Astrocyte (in vitro differentiated cells and primary cell): ENCODE measurements around the gene FAM83F. TPM values are rescaled to one million over a fixed set of nuclear protein-coding genes. Genes with fewer than 3 reads are reported as not detected.

Source experiments
- DNase-seq: peaks from one replicate; pipeline ENCODE4 v3.0.0-alpha.2; 2010; ENCODE audit warnings: low read depth
- FAIRE-seq: peaks from 2 replicates; lab custom pipeline; 2011; peaks lifted over from hg19 to GRCh38; lab: Jason Lieb, UNC
- H2AFZ ChIP-seq: 2 replicates; pipeline ENCODE4 v1.6.0; 2012; ENCODE audit warnings: low read depth, low read length, inconsistent platforms
- H3K27ac ChIP-seq: 2 replicates; pipeline ENCODE4 v1.5.1; 2011; ENCODE audit warnings: low read depth, low read length, inconsistent platforms
- H3K27me3 ChIP-seq: 2 replicates; pipeline ENCODE4 v1.6.0; 2011; ENCODE audit warnings: low read length, inconsistent platforms; ENCODE audit not compliant: insufficient read depth
- H3K36me3 ChIP-seq: 2 replicates; pipeline ENCODE4 v1.5.1; 2011; ENCODE audit warnings: low read length, inconsistent platforms; ENCODE audit not compliant: insufficient read depth
- H3K4me1 ChIP-seq: 2 replicates; pipeline ENCODE4 v1.5.1; 2011; ENCODE audit warnings: low read length, inconsistent platforms; ENCODE audit not compliant: insufficient read depth
- H3K4me2 ChIP-seq: 2 replicates; pipeline ENCODE4 v1.6.0; 2012; ENCODE audit warnings: low read length, inconsistent platforms
- H3K4me3 ChIP-seq: 2 replicates; pipeline ENCODE4 v1.5.1; 2011; ENCODE audit warnings: low read depth, mild to moderate bottlenecking, low read length, inconsistent platforms; ENCODE audit not compliant: insufficient read depth
- H3K79me2 ChIP-seq: 2 replicates; pipeline ENCODE4 v1.6.0; 2012; ENCODE audit warnings: mild to moderate bottlenecking, low read length, inconsistent platforms; ENCODE audit not compliant: insufficient read depth
- H3K9ac ChIP-seq: 2 replicates; pipeline ENCODE4 v1.6.0; 2012; ENCODE audit warnings: mild to moderate bottlenecking, low read length, inconsistent platforms
- H3K9me3 ChIP-seq: 2 replicates; pipeline ENCODE4 v1.5.1; 2012; ENCODE audit warnings: low read depth, mild to moderate bottlenecking, low read length, inconsistent platforms; ENCODE audit not compliant: insufficient read depth
- H4K20me1 ChIP-seq: 2 replicates; pipeline ENCODE4 v1.6.0; 2012; ENCODE audit warnings: low read length, inconsistent platforms; ENCODE audit not compliant: insufficient read depth
- H3K27ac Mint-ChIP-seq: one replicate; pipeline ENCODE4 v1.8.0; 2021; ENCODE audit warnings: mild to moderate bottlenecking, mixed read lengths; ENCODE audit not compliant: unreplicated experiment
- H3K27me3 Mint-ChIP-seq: one replicate; pipeline ENCODE4 v1.8.0; 2021; ENCODE audit warnings: low read depth, mixed read lengths; ENCODE audit not compliant: unreplicated experiment
- H3K36me3 Mint-ChIP-seq: one replicate; pipeline ENCODE4 v1.8.0; 2021; ENCODE audit warnings: low read depth, mixed read lengths; ENCODE audit not compliant: unreplicated experiment
- H3K4me1 Mint-ChIP-seq: one replicate; pipeline ENCODE4 v1.8.0; 2021; ENCODE audit warnings: low read depth, mixed read lengths; ENCODE audit not compliant: unreplicated experiment
- H3K4me3 Mint-ChIP-seq: one replicate; pipeline ENCODE4 v1.8.0; 2021; ENCODE audit warnings: mild to moderate bottlenecking, moderate library complexity, mixed read lengths; ENCODE audit not compliant: unreplicated experiment
- H3K9me3 Mint-ChIP-seq: one replicate; pipeline ENCODE4 v1.8.0; 2021; ENCODE audit warnings: mild to moderate bottlenecking, mixed read lengths; ENCODE audit not compliant: unreplicated experiment
- EZH2 ChIP-seq: IDR thresholded peaks from 2 replicates; pipeline ENCODE4 v1.6.1; 2012; ENCODE audit warnings: mild to moderate bottlenecking, low read length, inconsistent platforms; ENCODE audit not compliant: insufficient read depth
- total RNA-seq: library from RNA; stranded (reverse); gene quantifications from 2 replicates; pipeline ENCODE4 v1.2.1, GENCODE V29; 2021
- TF ChIP-seq, protein P1 (sequence below): IDR thresholded peaks from 2 replicates; pipeline ENCODE4 v1.5.1; 2011; ENCODE audit warnings: low read depth, mild to moderate bottlenecking, inconsistent platforms, low read length, moderate library complexity; ENCODE audit not compliant: insufficient read depth

Gene FAM83F
- total RNA-seq, 1 donor from 2014 or later = 0.79 TPM

GRCh38 chr22:40050258-40050657, 55.5 kb downstream of the FAM83F start:
- TF ChIP-seq, protein P1, sequence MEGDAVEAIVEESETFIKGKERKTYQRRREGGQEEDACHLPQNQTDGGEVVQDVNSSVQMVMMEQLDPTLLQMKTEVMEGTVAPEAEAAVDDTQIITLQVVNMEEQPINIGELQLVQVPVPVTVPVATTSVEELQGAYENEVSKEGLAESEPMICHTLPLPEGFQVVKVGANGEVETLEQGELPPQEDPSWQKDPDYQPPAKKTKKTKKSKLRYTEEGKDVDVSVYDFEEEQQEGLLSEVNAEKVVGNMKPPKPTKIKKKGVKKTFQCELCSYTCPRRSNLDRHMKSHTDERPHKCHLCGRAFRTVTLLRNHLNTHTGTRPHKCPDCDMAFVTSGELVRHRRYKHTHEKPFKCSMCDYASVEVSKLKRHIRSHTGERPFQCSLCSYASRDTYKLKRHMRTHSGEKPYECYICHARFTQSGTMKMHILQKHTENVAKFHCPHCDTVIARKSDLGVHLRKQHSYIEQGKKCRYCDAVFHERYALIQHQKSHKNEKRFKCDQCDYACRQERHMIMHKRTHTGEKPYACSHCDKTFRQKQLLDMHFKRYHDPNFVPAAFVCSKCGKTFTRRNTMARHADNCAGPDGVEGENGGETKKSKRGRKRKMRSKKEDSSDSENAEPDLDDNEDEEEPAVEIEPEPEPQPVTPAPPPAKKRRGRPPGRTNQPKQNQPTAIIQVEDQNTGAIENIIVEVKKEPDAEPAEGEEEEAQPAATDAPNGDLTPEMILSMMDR = no peak
- no peak for TF ChIP-seq EZH2
- DNase-seq (no peak), FAIRE-seq (no peak)
- no peaks in the 10 kb centered on the region for H3K27me3 ChIP-seq
- no peaks in the 10 kb centered on the region for H3K9me3 ChIP-seq
- H2AFZ ChIP-seq = no peak overlapping the region
- H3K4me1 ChIP-seq = no peaks in the 10 kb centered on the region
- H3K79me2 ChIP-seq = no peaks in the 10 kb centered on the region
- H4K20me1 ChIP-seq = peaks cover 22% of the 10 kb centered on the region
- no peak overlapping the region for H3K4me3 ChIP-seq
- H3K27ac ChIP-seq = no peak overlapping the region
- no peaks in the 10 kb centered on the region for H3K4me1 Mint-ChIP-seq
- no peaks in the 10 kb centered on the region for H3K9me3 Mint-ChIP-seq
- no peak overlapping the region for H3K4me2 ChIP-seq
- H3K27me3 Mint-ChIP-seq = no peaks in the 10 kb centered on the region
- no peaks in the 10 kb centered on the region for H3K36me3 Mint-ChIP-seq
- H3K4me3 Mint-ChIP-seq = no peak overlapping the region
- H3K9ac ChIP-seq = no peak overlapping the region
- no peaks in the 10 kb centered on the region for H3K36me3 ChIP-seq
- no peak overlapping the region for H3K27ac Mint-ChIP-seq

GRCh38 chr22:40051322-40051721, 56.6 kb downstream of the FAM83F start:
- peaks cover 33% of the 10 kb centered on the region for H4K20me1 ChIP-seq
- no peak for TF ChIP-seq EZH2
- TF ChIP-seq, protein P1 = no peak
- Mint-ChIP-seq H3K36me3 (no peaks in the 10 kb centered on the region), H3K27ac (no peak overlapping the region), H3K9me3 (no peaks in the 10 kb centered on the region), H3K4me1 (peaks cover 4% of the 10 kb centered on the region), H3K4me3 (no peak overlapping the region), H3K27me3 (no peaks in the 10 kb centered on the region)
- DNase-seq (no peak), FAIRE-seq (no peak)
- H3K27ac ChIP-seq = no peak overlapping the region
- H3K4me1 ChIP-seq = no peaks in the 10 kb centered on the region
- no peak overlapping the region for H3K4me2 ChIP-seq
- H3K27me3 ChIP-seq = no peaks in the 10 kb centered on the region
- H3K4me3 ChIP-seq = no peak overlapping the region
- no peak overlapping the region for H3K9ac ChIP-seq
- H3K36me3 ChIP-seq = no peaks in the 10 kb centered on the region
- H2AFZ ChIP-seq = no peak overlapping the region
- no peaks in the 10 kb centered on the region for H3K9me3 ChIP-seq
- no peaks in the 10 kb centered on the region for H3K79me2 ChIP-seq

GRCh38 chr22:40053460-40053859, 58.7 kb downstream of the FAM83F start:
- Histone ChIP-seq H3K9ac (no peak overlapping the region), H3K4me2 (no peak overlapping the region), H3K9me3 (no peaks in the 10 kb centered on the region), H4K20me1 (peaks cover 37% of the 10 kb centered on the region), H3K79me2 (no peaks in the 10 kb centered on the region), H3K27me3 (no peaks in the 10 kb centered on the region), H2AFZ (no peak overlapping the region), H3K4me3 (no peak overlapping the region), H3K4me1 (no peaks in the 10 kb centered on the region), H3K36me3 (no peaks in the 10 kb centered on the region), H3K27ac (no peak overlapping the region)
- no peak for FAIRE-seq
- TF ChIP-seq, protein P1 = no peak
- TF ChIP-seq EZH2 = no peak
- peaks cover 4% of the 10 kb centered on the region for H3K4me1 Mint-ChIP-seq
- no peak overlapping the region for H3K4me3 Mint-ChIP-seq
- no peak overlapping the region for H3K27ac Mint-ChIP-seq
- H3K36me3 Mint-ChIP-seq = no peaks in the 10 kb centered on the region
- no peaks in the 10 kb centered on the region for H3K27me3 Mint-ChIP-seq
- no peak for DNase-seq
- H3K9me3 Mint-ChIP-seq = no peaks in the 10 kb centered on the region
